ENCODE measurements around the gene FTO. TPM values are rescaled to one million over a fixed set of nuclear protein-coding genes. Genes with fewer than 3 reads are reported as not detected.

Gene FTO
- total and polyA plus RNA-seq, 2 of the 8 experiments (the other 6 are each of a cell fraction or from before 2014, with no cell fraction given), result 34.5 to 59.8 TPM

DNA sequence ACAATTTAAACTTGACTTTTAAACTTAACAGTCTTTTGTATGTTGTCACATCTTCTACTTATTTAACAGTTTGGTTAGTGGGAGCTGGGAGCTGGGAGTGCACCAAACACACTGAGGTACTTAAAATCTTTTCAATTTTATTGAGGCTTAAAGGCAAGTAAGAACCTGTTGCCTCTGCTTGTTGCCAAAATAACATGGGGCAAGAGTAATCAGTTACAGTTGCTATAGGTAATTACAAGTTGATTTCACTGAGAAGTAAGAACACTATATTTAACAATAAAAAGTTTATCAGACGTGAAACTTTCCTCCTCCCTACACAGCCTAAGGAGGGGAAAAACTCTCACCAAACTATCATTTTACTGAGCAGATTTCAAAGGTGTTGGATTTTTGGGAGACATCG lies 135.2 kb downstream of the FTO start:
- H2BK20ac ChIP-seq (ENCODE audit: low read length), result no peak overlapping the region
- no peak overlapping the region for H2AK5ac ChIP-seq (ENCODE audit: low read depth, low read length)
- no peaks in the 10 kb centered on the region for H3K27me3 ChIP-seq (replicated peaks in 1 of 4; ENCODE audit: control insufficient read depth in 3 of 4, extremely low read depth in 1 of 4, insufficient read depth in 3 of 4, low read length in 3 of 4)
- H2AFZ ChIP-seq (ENCODE audit: low read length), result no peak overlapping the region
- H3K56ac ChIP-seq (replicated peaks; ENCODE audit: insufficient read length, low read depth, low read length), result no peak overlapping the region
- POLR2A ChIA-PET (ENCODE audit: partially characterized antibody), result no interaction called here
- FAIRE-seq (no peak), DNase-seq (ENCODE audit: low read depth in 1 of 2, low spot score in 2 of 2) (no peak)
- no peak overlapping the region for H4K91ac ChIP-seq (replicated peaks; ENCODE audit: insufficient read length, low read length)
- H4K5ac ChIP-seq (ENCODE audit: insufficient read length, low read depth, low read length), result no peak overlapping the region
- WGBS, 2 experiments (ENCODE audit: extremely low coverage in 1 of 2, insufficient coverage in 1 of 2, insufficient read length in 1 of 2, insufficient replicate concordance in 2 of 2, low coverage in 1 of 2, low lambda C conversion rate in 2 of 2, missing lambda C conversion rate in 1 of 2), result 85% methylated on average over 2 of the region's 2 CpGs; no CpG with 5 or more reads in 1 of the 2 experiments
- no peak overlapping the region for H3K18ac ChIP-seq (ENCODE audit: extremely low read depth, low read length)
- H4K20me1 ChIP-seq (replicated peaks in 1 of 2; ENCODE audit: control insufficient read depth in 1 of 2, insufficient read depth in 2 of 2, low read length in 2 of 2), result no peaks in the 10 kb centered on the region
- no peak overlapping the region for H2BK15ac ChIP-seq (ENCODE audit: low read length)
- H3K4me2 ChIP-seq (ENCODE audit: insufficient read depth in 1 of 2, low read depth in 2 of 2, low read length in 2 of 2), result no peak overlapping the region
- no peak overlapping the region for H3K14ac ChIP-seq (ENCODE audit: insufficient read length)
- H3K23ac ChIP-seq (ENCODE audit: insufficient read length), result no peak overlapping the region
- H3K4me1 ChIP-seq (replicated peaks in 1 of 4; ENCODE audit: control insufficient read depth in 3 of 4, insufficient read depth in 4 of 4, low read length in 3 of 4), result 0 out of 7 replicates have a peak, but pooled peaks cover 0 to 2% (median 0%) of the 10 kb centered on the region in 4 experiments
- no peak overlapping the region for H2BK5ac ChIP-seq (ENCODE audit: low read depth, low read length)
- no peak overlapping the region for H3K9ac ChIP-seq (replicated peaks in 1 of 4; ENCODE audit: extremely low read depth in 1 of 4, low read depth in 3 of 4, low read length in 3 of 4)
- no peaks in the 10 kb centered on the region for H3K23me2 ChIP-seq (ENCODE audit: low read depth, low read length)
- H2BK120ac ChIP-seq (replicated peaks; ENCODE audit: low read depth, low read length), result no peak overlapping the region
- H3K79me1 ChIP-seq (ENCODE audit: low read depth, low read length), result peaks cover 2% of the 10 kb centered on the region; the same call in 1 of the 2 replicates
- H3K4ac ChIP-seq (replicated peaks; ENCODE audit: insufficient read length, low read depth, low read length), result no peak overlapping the region
- CTCF ChIA-PET (ENCODE audit: partially characterized antibody), result interaction anchor here (1.5 kb wide), 1 partner anchor 16 kb away, joined by 3 read pairs; no protein-coding TSS in a partner anchor
- no peak overlapping the region for H3K27ac ChIP-seq (ENCODE audit: low read depth, low read length)
- H3K4me3 ChIP-seq (ENCODE audit: extremely low read depth in 1 of 4, insufficient read depth in 2 of 4, low read depth in 3 of 4, low read length in 4 of 4), result no peak overlapping the region
- H2BK12ac ChIP-seq (ENCODE audit: low read depth, low read length), result no peak overlapping the region
- no peaks in the 10 kb centered on the region; a peak in 1 of 4 replicates for H3K79me2 ChIP-seq (ENCODE audit: control insufficient read depth in 1 of 2, insufficient read depth in 2 of 2, low read length in 2 of 2)
- no peaks in the 10 kb centered on the region for H3K9me3 ChIP-seq (ENCODE audit: insufficient read depth in 2 of 2, low read depth in 1 of 2, low read length in 1 of 2)
- TF ChIP-seq RNF2 (IDR thresholded peaks at IDR 0.05; ENCODE audit: borderline replicate concordance, low read depth, low read length, missing control alignments, poor library complexity, severe bottlenecking) (no peak), KDM1A (IDR thresholded peaks at IDR 0.05; ENCODE audit: borderline replicate concordance, low read length) (no peak), CBX8 (IDR thresholded peaks at IDR 0.05; ENCODE audit: borderline replicate concordance, low read depth, low read length) (no peak), TEAD4 (IDR thresholded peaks at IDR 0.05; ENCODE audit: low read depth, low read length) (no peak), SIX5 (IDR thresholded peaks at IDR 0.05; ENCODE audit: low read depth, low read length) (no peak), EGR1 (IDR thresholded peaks at IDR 0.05; ENCODE audit: borderline replicate concordance, low read depth, low read length) (no peak), FOSL1 (IDR thresholded peaks at IDR 0.05; ENCODE audit: insufficient read depth, low read depth, low read length) (no peak), CBX5 (IDR thresholded peaks at IDR 0.05; ENCODE audit: low read depth, low read length) (no peak), POLR2A (IDR thresholded peaks at IDR 0.05; ENCODE audit: control extremely low read depth in 1 of 2, low read depth in 2 of 2, low read length in 2 of 2) (no peak), ZNF274 (IDR thresholded peaks at IDR 0.05; ENCODE audit: borderline replicate concordance, extremely low read depth, low read length) (no peak), EP300 (IDR thresholded peaks at IDR 0.05; ENCODE audit: borderline replicate concordance in 1 of 2, low read depth in 2 of 2, low read length in 2 of 2) (no peak), JUN (IDR thresholded peaks at IDR 0.05; ENCODE audit: low read depth, low read length) (no peak)
- TF ChIP-seq, protein P1, sequence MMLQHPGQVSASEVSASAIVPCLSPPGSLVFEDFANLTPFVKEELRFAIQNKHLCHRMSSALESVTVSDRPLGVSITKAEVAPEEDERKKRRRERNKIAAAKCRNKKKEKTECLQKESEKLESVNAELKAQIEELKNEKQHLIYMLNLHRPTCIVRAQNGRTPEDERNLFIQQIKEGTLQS (IDR thresholded peaks at IDR 0.05; ENCODE audit: insufficient read depth, low read depth, low read length), result no peak
- H3K36me3 ChIP-seq (ENCODE audit: control insufficient read depth in 2 of 4, insufficient read depth in 4 of 4, low read length in 3 of 4), result no peaks in the 10 kb centered on the region
- no peak overlapping the region for H4K8ac ChIP-seq (ENCODE audit: extremely low read depth, insufficient read depth, low read length)

Data from H1 (cell line).